Caco-2 (cell line): Measurements from ENCODE around the gene KCNH2. TPM values are rescaled to one million over a fixed set of nuclear protein-coding genes. Genes with fewer than 3 reads are reported as not detected.

Experiments
- BruUV-seq: library from RNA; stranded (reverse); fragments of 400-500 nt; replicated peaks from 2 replicates; lab custom pipeline; 2021; lab: Mats Ljungman, UMichigan
- CTCF ChIA-PET: fragments of 300-600 bp; sonication (Branson Sonifier 250); formaldehyde crosslinking; loops from one replicate; lab custom pipeline; 2022; ENCODE audit warnings: antibody characterized with exemption; lab: Charles Lee
- POLR2A ChIA-PET: fragments of 300-600 bp; sonication (Branson Sonifier 250); formaldehyde crosslinking; loops from one replicate; lab custom pipeline; 2022; ENCODE audit warnings: antibody characterized with exemption; lab: Charles Lee
- DNase-seq, 2 experiments: peaks; one replicate each; pipeline versions ENCODE4 v3.0.0 to v3.0.0-alpha.2; 2020 to 2022
- H3K27me3 ChIP-seq: replicated peaks from 2 replicates; pipeline ENCODE4 v1.6.0; 2011; ENCODE audit warnings: low read length; ENCODE audit not compliant: control insufficient read depth, insufficient read depth
- H3K36me3 ChIP-seq: 2 replicates; pipeline ENCODE4 v1.5.1; 2011; ENCODE audit warnings: low read length; ENCODE audit not compliant: control insufficient read depth, insufficient read depth
- H3K4me1 ChIP-seq: fragments of 250-450 bp; sonication (Bioruptor Pico); 2 replicates; pipeline ENCODE4 v1.5.1; 2020; ENCODE audit warnings: mild to moderate bottlenecking
- H3K4me3 ChIP-seq: 2 replicates; pipeline ENCODE4 v1.5.1; 2011; ENCODE audit warnings: low read depth, mild to moderate bottlenecking, control low read depth, low read length
- H3K9me3 ChIP-seq: fragments of 250-450 bp; sonication (Bioruptor Pico); 2 replicates; pipeline ENCODE4 v1.5.1; 2020; ENCODE audit warnings: mild to moderate bottlenecking, moderate library complexity
- H3K27ac Mint-ChIP-seq: one replicate; pipeline ENCODE4 v1.8.0; 2022; ENCODE audit warnings: mixed read lengths; ENCODE audit not compliant: unreplicated experiment
- H3K27me3 Mint-ChIP-seq: one replicate; pipeline ENCODE4 v1.8.0; 2022; ENCODE audit warnings: mixed read lengths; ENCODE audit not compliant: insufficient read depth, unreplicated experiment
- H3K36me3 Mint-ChIP-seq: one replicate; pipeline ENCODE4 v1.8.0; 2022; ENCODE audit warnings: mild to moderate bottlenecking, mixed read lengths; ENCODE audit not compliant: insufficient read depth, unreplicated experiment
- H3K4me1 Mint-ChIP-seq: one replicate; pipeline ENCODE4 v1.8.0; 2022; ENCODE audit warnings: low read depth, mixed read lengths; ENCODE audit not compliant: unreplicated experiment
- H3K4me3 Mint-ChIP-seq: one replicate; pipeline ENCODE4 v1.8.0; 2022; ENCODE audit warnings: mild to moderate bottlenecking, moderate library complexity, mixed read lengths; ENCODE audit not compliant: unreplicated experiment
- H3K9me3 Mint-ChIP-seq: one replicate; pipeline ENCODE4 v1.8.0; 2022; ENCODE audit warnings: mixed read lengths; ENCODE audit not compliant: unreplicated experiment
- intact Hi-C: fragments of 100-400 bp; cut with micrococcal nuclease; formaldehyde crosslinking; loops from one replicate; pipeline ENCODE4 v1.10.0; 2022; ENCODE audit not compliant: unreplicated experiment
- total RNA-seq: library from RNA; stranded (reverse); gene quantifications from 2 replicates; pipeline ENCODE4 v1.2.3, GENCODE V29; 2022
- TF ChIP-seq, protein P1 (sequence below), 2 experiments: fragments of 200-600 bp in 1 of 2; IDR thresholded peaks; 1 replicate in 1 of 2; 2 replicates in 1 of 2; pipeline versions ENCODE4 v1.5.1 to v1.8.0; 2011 to 2022; ENCODE audit warnings: antibody characterized with exemption in 1 of 2, control low read depth in 1 of 2, inconsistent platforms in 1 of 2, low read depth in 1 of 2, low read length in 1 of 2, mild to moderate bottlenecking in 1 of 2, moderate library complexity in 1 of 2; ENCODE audit not compliant: insufficient read depth in 1 of 2, severe bottlenecking in 1 of 2, unreplicated experiment in 1 of 2

The KCNH2 gene
- total RNA-seq, 1 experiment from 2014 or later = 0.66 TPM

DNA sequence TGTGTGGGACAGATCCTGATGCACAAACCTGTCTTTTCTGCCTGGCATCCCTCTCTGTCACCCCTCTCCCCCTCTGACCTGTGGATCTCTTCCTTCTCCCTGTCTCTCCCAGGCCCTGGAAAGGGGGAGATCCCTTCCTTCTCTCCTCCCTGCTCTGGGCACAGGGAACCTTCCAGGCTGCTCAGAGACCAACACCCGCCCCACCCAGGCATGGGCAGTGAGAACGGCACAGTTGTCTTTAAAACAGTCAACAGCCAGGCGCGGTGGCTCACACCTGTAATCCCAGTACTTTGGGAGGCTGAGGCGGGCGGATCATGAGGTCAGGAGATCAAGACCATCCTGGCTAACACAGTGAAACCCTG is 34.7 kb downstream of the KCNH2 start:
- H3K4me1 ChIP-seq = 0 out of 2 replicates have a peak, but pooled peaks cover 4% of the 10 kb centered on the region
- no peak overlapping the region for H3K27ac Mint-ChIP-seq
- no peaks in the 10 kb centered on the region; the same call in 1 of the 2 replicates for H3K27me3 ChIP-seq
- POLR2A ChIA-PET = no interaction called here
- no peak overlapping the region for H3K4me3 Mint-ChIP-seq
- H3K9me3 ChIP-seq = no peaks in the 10 kb centered on the region
- H3K36me3 Mint-ChIP-seq = no peaks in the 10 kb centered on the region
- CTCF ChIA-PET = no interaction called here
- H3K27me3 Mint-ChIP-seq = peaks cover 13% of the 10 kb centered on the region
- BruUV-seq = no TSS peak
- no peaks in the 10 kb centered on the region for H3K36me3 ChIP-seq
- no peaks in the 10 kb centered on the region for H3K9me3 Mint-ChIP-seq
- no peaks in the 10 kb centered on the region for H3K4me1 Mint-ChIP-seq
- no peak for DNase-seq
- no peak overlapping the region for H3K4me3 ChIP-seq
- intact Hi-C loops = no loop called here
- TF ChIP-seq, protein P1, sequence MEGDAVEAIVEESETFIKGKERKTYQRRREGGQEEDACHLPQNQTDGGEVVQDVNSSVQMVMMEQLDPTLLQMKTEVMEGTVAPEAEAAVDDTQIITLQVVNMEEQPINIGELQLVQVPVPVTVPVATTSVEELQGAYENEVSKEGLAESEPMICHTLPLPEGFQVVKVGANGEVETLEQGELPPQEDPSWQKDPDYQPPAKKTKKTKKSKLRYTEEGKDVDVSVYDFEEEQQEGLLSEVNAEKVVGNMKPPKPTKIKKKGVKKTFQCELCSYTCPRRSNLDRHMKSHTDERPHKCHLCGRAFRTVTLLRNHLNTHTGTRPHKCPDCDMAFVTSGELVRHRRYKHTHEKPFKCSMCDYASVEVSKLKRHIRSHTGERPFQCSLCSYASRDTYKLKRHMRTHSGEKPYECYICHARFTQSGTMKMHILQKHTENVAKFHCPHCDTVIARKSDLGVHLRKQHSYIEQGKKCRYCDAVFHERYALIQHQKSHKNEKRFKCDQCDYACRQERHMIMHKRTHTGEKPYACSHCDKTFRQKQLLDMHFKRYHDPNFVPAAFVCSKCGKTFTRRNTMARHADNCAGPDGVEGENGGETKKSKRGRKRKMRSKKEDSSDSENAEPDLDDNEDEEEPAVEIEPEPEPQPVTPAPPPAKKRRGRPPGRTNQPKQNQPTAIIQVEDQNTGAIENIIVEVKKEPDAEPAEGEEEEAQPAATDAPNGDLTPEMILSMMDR (IDR thresholded peaks at IDR 0.05; ENCODE audit: insufficient read depth in 1 of 2, low read depth in 1 of 2, low read length in 1 of 2, severe bottlenecking in 1 of 2, unreplicated experiment in 1 of 2) = no peak

DNA sequence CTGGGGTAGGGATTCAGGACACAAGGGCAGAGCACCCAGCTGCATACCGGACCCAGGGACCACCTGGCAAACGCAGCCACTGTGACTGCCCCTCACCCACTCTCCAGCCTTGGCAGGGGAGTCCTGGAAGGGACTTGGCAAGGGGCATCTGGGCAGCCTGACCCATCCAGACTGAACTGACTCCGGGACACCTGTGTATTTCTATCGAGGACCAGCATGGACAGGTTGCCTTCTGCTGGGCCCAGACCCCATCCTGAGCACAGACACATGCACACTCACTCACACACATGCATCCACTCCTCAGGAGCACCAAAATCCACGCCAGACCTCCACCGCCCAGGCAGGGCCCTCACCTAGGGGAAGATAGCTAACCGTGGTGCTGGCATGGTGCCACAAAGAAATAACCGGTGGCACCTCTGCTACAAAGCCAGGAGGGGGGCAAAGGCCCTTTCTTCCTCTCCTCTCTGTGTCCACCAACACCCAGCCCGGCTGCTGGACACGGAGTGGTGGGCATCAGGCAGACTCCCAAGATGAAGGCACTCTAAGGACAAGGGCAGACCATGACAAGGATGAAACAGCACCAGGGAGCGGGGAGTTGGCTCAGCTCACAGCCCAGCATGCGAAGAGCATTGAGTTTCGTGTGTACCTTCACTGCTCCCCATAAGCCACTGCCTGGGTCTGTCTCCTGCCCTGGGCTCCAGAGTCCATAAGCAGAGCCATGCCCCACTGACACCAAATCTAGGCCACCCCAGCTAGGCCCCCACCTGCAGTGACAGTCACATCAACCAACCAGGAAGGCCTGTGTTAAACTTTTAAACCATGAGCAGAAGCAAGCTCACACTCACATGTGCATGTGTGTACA is 35.3 kb downstream of the KCNH2 start:
- ChIA-PET POLR2A (no interaction called here), CTCF (interaction anchor here (0.6 kb wide), 1 partner anchor 85 kb away, joined by 3 read pairs; the partner anchor contains the start of gene ABCB8)
- Mint-ChIP-seq H3K27me3 (peaks cover 13% of the 10 kb centered on the region), H3K4me3 (no peak overlapping the region), H3K27ac (no peak overlapping the region), H3K36me3 (no peaks in the 10 kb centered on the region), H3K9me3 (no peaks in the 10 kb centered on the region), H3K4me1 (no peaks in the 10 kb centered on the region)
- no peaks in the 10 kb centered on the region for H3K9me3 ChIP-seq
- TF ChIP-seq, protein P1 (IDR thresholded peaks at IDR 0.05; ENCODE audit: insufficient read depth in 1 of 2, low read depth in 1 of 2, low read length in 1 of 2, severe bottlenecking in 1 of 2, unreplicated experiment in 1 of 2) = no peak
- intact Hi-C loops = no loop called here
- H3K4me1 ChIP-seq = 0 out of 2 replicates have a peak, but pooled peaks cover 4% of the 10 kb centered on the region
- BruUV-seq = no TSS peak
- H3K36me3 ChIP-seq = no peaks in the 10 kb centered on the region
- no peaks in the 10 kb centered on the region; the same call in 1 of the 2 replicates for H3K27me3 ChIP-seq
- H3K4me3 ChIP-seq = no peak overlapping the region
- DNase-seq = no peak

DNA sequence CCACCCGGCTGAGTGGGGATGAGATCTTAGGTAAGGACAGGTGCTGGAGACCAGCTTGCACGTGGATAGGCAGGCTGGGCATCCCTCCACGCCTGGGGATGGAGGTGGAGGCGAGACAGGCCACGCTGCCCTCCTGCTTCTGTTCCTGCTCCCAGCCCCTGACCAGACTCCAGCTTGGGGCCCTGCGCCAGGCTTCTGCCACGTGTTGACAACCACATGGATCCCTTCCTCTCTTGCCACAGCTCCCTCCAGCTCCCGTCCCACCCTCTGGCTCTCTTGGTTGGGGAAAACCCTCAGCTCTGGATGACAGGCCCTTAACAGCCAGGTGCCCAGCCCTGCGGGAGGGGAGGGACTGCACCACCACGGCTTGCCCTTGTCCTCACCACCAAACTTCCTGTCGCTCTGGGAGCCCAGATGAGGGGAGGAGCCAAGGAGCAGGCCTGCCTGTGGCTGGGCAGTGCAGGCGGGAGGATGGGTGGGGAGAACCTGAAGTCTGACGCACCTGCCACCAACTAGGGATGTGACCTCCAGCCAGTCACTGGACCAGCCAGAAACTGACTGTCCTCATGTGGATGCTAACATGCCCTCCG is 36.0 kb downstream of the KCNH2 start:
- H3K36me3 Mint-ChIP-seq = no peaks in the 10 kb centered on the region
- Histone ChIP-seq H3K36me3 (no peaks in the 10 kb centered on the region), H3K4me3 (no peak overlapping the region), H3K4me1 (0 out of 2 replicates have a peak, but pooled peaks cover 4% of the 10 kb centered on the region), H3K27me3 (no peaks in the 10 kb centered on the region; the same call in 1 of the 2 replicates), H3K9me3 (no peaks in the 10 kb centered on the region)
- TF ChIP-seq, protein P1 (IDR thresholded peaks at IDR 0.05; ENCODE audit: insufficient read depth in 1 of 2, low read depth in 1 of 2, low read length in 1 of 2, severe bottlenecking in 1 of 2, unreplicated experiment in 1 of 2) = no peak
- no peak overlapping the region for H3K4me3 Mint-ChIP-seq
- no peaks in the 10 kb centered on the region for H3K9me3 Mint-ChIP-seq
- H3K27me3 Mint-ChIP-seq = peaks cover 13% of the 10 kb centered on the region
- DNase-seq = no peak
- no peak overlapping the region for H3K27ac Mint-ChIP-seq
- ChIA-PET POLR2A (no interaction called here), CTCF (interaction anchor here (0.6 to 1.1 kb wide), 2 partner anchors 86 to 157 kb away, joined by 3 read pairs; partner anchors contain the start of gene ABCB8)
- no peaks in the 10 kb centered on the region for H3K4me1 Mint-ChIP-seq
- BruUV-seq = no TSS peak
- intact Hi-C loops = no loop called here
